ENCODE results near the gene EIF4B.

EIF4B gene

GRCh38 chr12:53071591-53072551 lies 65.6 kb downstream of the EIF4B start:
- DNase-seq = no peak

GRCh38 chr12:53073881-53074280 lies 67.6 kb downstream of the EIF4B start:
- DNase-seq = no peak

DNA sequence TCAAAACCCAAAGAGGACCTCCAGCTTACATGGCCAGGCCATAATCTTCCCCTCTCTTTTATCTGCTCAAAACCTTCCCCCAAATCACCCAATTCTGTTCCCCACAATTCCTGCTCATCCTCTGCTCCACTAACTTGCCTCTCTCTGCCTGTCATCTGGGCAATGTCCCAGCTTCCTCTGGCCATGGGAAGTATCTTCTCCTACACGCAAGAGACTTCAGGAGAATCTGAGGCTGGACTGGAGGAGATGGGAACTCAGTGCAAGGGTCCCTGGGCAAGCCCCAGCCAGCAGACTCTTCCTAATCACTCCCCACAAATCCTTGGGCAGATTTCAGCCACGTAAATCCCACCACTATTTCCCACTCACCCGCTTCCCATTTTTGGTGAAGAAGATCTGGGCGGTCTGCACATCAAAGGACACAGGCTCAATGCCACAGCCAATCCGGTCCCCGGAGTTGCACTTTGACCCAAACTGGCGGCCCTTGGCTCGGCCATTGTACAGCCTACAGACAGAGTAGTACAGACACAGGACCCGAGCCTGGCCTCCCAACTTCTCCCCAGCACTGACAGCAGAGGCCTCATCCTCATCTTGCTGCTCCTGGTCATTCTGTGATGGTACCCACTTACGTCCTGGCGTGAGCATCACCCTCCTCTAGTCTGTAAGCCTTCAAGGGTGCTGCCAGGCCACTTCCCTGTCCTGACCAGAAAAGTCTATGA lies 68.2 kb downstream of the EIF4B start:
- DNase-seq = no peak

DNA sequence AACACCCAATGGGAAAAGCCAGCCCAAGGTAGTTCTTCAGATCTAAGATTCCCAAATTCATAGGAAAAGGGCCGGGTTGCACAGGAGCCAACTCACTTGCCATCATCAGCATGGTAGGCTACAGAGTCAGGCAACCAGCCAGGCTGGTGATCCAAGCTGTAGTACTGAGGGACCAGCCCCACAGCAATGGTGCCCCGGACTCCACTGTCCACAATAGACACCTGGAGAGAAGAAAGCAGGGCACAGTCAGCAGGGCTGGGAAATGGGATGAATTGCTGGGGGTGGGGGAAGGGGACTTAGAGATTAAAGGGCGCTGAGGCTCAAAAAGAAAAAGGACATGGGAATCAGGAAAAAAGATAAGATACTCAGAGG lies 68.7 kb downstream of the EIF4B start:
- no peak for DNase-seq

- DNase-seq = no peak
Measured at GRCh38 chr12:53076461-53076860, 70.2 kb downstream of the EIF4B start.

DNA sequence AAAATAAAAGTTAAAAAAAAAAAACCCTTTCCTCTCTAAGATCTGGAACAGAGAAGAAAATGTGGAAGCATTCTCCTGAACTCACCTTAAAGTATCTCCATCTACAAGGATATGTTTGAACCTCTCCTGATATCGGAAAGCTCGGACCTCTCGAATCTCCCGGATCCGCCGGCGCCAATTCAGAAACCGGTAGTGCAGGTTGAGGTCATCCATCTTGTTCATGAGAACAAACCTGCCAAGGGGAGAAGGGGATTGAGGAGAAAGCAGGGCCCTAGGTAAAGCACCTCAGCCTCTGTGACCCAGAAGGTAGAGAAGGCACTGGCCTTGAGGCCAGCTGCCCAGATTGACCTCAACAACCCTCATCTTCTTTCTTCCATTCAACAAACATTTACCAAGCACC lies 70.8 kb downstream of the EIF4B start:
- DNase-seq = peak; percentile 62

DNA sequence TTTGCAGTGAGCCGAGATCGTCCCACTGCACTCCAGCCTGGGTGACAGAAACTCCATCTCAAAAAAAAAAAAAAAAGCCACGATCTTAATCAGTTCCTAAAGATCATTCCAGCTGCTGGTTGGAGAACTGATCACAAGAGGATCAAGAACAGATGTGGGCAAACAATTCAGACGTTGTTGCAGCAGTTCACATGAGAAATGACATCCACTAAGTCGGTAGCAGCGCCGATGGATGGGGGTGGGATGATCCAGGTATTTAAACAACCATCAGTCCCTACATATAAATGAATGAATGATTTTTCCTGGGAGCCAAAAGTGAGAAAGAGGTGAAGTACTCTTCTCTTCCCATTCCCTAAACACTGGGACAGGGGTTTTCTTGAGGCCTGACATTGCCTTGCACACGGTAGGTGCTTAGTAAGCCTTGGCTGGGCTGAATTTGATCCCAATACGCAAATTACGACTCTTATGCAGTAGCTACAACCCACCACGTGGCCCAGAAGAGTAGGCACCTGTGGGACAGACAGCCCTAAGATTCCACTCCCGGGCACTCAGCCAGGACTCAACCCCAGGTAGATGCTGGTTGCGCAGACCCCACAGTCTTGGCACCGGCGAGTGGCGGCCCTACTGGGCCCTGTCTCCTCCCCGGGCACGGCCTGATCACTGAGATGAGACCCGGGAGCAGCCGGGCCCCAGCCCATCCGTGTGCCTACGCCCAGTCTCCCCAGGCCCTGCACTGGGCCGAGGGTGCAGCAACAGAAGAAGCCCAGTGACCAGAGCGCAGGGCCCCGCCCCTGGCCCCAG lies 72.4 kb downstream of the EIF4B start:
- DNase-seq = no peak

GRCh38 chr12:53079226-53080117 lies 73.2 kb downstream of the EIF4B start, which contains the start of gene SPRYD3:
Gene SPRYD3 (minus strand): TSS chr12:53079390. CDS start chr12:53079333, 57 bp downstream.
- DNase-seq = peak; percentile 99

DNA sequence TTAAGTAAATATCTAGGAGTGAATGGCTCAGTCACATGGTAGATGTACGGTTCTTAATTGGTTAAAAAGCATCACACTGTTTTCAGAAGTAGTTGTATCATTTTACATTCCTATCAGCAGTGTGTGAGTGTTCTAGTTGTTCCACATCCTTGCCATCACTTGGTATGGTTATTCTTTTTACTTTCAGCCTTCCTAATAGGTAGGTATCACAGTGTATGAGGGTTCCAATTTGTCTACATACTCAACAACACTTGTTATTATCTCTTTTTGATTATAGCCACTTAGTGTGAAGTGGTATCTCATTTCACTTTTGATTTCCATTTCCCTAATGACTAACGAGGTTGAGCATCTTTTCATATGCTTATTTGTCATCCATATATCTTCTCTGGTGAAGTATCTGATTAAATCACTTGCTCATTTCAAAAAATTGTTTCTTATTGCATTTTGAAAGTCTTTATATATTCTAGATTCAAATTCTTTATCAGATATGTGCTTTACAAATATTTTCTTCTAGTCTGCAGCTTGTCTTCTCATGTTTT lies 76.5 kb downstream of the EIF4B start:
- DNase-seq = no peak

DNA sequence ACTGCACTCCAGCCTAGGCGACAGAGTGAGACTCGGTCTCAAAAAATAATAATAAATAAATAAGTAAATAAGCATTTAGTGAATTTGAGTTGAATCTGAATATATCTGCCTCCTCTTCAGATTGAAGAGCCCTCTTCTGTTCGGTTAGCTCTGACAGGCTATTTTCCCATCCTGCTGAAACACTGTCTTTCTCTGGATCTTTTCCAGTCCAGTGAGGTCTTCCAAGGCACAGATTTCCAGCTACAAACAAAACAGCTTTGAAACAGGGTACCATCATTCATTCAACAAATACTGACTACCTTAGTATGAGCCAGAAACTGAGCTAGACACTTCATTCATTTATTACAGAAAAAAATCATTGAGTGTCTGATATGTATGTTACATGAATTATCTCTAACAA lies 80.1 kb downstream of the EIF4B start:
- no peak for DNase-seq

DNA sequence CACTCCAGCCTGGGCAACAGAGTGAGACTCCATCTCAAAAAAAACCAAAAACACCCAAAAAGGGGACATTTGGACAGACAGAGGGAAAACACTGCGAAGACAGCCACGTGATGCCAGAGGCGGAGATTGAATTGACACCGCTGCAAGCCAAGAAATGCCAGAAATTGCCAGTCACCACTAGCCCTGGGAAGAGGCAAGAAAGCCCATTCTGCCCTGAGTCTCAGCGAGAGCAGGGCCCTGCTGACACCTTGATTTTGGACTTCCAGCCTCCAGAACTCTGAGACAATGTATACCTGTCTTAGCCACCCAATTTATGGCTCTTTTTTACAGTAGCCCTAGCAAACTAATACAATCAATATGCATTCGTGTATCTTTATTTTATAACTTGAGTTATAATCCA lies 83.8 kb downstream of the EIF4B start:
- no peak for DNase-seq

DNA sequence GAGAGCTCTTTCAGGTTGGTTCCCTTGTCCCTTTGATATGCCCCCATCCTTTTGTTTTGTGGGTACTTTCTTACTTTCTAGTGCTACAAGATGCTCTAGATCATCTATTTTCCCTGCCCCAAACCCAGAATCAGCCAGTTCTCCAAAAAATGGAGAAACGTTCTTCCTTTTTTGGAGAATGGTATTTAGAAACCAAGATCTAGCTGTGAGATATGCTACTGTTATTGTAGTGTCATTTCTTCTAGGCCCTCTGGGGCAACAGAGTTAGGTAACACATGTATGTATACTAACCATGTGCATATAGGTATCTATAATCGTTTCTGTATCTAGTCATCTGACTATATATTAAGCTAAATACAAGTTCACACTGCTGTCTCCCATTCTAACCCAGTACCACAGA lies 84.3 kb downstream of the EIF4B start:
- no peak for DNase-seq

- DNase-seq = no peak
Measured at GRCh38 chr12:53091756-53092155, 85.5 kb downstream of the EIF4B start.
